ENCODE results near the gene FUBP3.
"Not testable (repeated sequence)": the region's sequence is repeated elsewhere in the genome, so short reads cannot be mapped to it uniquely, and the experiment has no call there.

The FUBP3 gene

DNA sequence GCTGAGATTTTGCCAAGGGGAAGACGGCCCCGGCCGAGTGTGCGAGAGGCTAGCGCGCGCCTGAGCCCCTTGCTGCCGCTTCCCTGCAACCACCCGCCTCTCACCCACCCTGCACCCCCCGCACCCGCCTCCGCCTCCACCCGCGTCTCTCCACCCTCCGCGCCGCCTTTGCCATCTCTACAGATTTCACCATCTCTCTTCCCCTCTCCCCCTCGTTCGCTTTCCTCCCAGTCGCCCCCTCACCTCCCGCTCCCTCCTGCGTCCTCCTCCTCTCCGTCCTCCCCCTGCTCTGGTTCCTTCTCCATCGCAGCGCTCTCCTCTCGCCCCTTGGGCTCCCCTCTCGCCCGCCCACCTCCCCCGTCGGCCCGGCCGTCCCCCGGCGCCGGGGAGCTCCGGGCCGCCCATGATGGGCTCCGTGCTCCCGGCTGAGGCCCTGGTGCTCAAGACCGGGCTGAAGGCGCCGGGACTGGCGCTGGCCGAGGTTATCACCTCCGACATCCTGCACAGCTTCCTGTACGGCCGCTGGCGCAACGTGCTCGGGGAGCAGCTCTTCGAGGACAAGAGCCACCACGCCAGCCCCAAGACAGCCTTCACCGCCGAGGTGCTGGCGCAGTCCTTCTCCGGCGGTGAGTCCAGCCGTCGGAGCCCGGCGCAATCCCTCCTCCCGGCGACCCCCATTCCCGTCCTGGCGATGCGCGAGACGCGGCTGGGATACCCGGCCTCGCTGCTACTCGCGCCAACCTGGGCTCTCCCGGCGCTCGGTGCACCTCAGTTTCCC is 85.1 kb downstream of the FUBP3 start, which contains the start of gene PRDM12:
TSS of gene PRDM12 (plus strand) at position 344 of the 778 bp plus-strand sequence. CDS start at position 404, 60 bp downstream.
- DNase-seq = no peak

- no peak for DNase-seq
These were observed 85.7 kb downstream of the FUBP3 start for GRCh38 chr9:130665029-130665430.

DNA sequence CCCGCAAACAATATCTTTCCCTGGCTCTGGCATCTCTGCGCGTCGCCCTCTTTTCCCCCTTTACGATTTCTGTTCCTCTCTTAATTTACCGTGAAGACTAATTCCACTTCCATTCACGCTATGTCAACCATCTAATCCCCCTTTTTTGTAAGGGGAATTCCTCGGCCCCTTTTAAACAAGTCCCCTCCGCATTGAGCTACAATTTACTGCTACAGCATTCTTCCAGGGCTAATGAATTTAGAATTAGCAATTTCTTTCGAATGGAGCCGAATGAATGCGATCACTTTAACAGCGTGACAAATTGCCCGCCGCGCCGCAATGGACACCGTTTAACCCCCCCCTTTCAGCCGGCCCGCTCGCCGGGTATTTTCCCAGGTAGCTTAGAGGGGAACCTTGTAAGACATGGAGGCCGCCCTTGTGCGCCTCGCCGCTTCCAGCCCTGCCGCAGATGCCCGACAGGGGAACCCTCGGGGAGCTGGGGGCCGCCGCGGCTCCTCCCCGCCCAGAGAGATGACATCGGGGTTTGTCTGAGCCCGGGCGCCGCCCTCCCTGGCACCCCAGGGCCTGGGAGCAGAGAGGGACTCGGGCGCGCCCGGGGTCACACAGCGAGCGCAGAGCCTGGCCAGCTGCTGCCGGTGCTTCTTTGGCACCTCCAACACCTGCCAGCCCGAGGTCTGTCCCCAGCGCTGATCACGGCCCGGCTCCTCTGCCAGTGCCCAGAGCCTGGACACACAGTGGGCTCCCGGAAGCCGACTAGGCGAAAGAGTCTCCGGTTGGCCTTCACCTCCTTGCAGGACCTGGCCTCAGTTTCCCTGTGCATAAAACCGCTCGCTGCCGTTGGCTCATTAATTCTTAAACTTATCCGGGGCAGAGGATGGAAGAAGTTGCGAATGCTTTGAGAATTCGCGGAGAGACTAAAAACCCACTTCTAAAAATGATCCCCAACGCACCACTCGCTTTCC is 86.3 kb downstream of the FUBP3 start:
- DNase-seq = no peak

- DNase-seq = no peak
These were observed 87.2 kb downstream of the FUBP3 start for GRCh38 chr9:130666393-130667119.

- no peak for DNase-seq
These were observed 87.7 kb downstream of the FUBP3 start for GRCh38 chr9:130667120-130667435.

GRCh38 chr9:130668196-130668595 is 88.8 kb downstream of the FUBP3 start:
- DNase-seq = no peak

GRCh38 chr9:130668659-130669058 is 89.3 kb downstream of the FUBP3 start:
- no peak for DNase-seq

DNA sequence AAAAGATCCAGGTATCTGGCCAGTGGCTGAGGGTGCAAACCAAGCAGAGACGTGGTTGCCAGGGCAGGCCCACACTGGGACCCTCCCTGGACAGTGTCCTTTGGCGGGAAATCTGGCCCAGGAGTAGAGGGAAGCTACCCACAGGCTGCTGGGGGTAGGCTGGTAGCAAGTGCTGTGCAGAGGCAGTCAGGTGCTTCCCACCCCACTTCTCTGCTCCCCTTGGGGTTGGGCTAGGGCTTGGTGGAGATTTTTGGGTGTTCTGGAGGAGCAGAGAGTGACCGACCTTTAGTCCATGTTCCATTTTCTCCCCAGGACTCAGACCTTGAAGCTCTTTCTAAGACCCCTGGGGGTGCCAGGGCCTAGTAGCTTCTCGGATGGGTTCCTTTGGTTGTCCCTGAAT is 90.6 kb downstream of the FUBP3 start:
- DNase-seq = no peak

DNA sequence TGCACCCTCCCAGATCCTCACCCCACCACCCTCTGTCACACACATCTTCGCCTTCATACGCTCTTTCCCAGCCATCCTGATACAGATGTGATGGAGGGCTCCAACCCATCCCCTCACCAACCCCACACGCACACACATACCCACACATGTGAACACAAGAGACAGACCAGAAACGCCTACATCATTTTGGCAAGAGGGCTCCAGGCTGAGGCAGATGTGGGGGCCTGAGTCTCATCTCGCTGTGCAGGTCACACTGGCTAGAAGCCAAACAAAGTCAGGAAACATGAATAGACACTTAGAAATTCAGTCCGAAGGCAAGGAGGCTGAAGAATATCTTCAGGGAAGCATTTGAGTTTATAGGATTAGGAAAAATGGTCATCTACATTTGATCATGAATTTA is 91.3 kb downstream of the FUBP3 start:
- no peak for DNase-seq

DNA sequence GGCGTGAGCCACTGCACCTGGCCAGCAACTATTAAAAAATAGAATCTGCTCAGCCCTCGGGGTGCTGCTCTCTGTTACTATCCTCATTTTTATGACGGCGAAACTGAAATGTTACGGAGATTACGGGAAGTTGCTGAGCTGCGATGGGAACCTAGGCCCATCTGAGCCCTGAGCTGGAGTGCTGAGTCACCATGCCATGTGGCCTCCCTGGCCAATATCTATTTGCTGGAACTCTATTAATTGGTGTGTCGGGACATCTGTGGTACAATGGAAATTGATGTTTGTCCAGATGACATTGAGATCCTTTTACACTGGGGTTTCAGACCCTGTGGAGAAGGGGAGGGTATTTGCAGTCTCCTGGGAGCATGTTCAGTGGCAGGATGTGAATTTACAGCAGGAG is 93.1 kb downstream of the FUBP3 start:
- no peak for DNase-seq

DNA sequence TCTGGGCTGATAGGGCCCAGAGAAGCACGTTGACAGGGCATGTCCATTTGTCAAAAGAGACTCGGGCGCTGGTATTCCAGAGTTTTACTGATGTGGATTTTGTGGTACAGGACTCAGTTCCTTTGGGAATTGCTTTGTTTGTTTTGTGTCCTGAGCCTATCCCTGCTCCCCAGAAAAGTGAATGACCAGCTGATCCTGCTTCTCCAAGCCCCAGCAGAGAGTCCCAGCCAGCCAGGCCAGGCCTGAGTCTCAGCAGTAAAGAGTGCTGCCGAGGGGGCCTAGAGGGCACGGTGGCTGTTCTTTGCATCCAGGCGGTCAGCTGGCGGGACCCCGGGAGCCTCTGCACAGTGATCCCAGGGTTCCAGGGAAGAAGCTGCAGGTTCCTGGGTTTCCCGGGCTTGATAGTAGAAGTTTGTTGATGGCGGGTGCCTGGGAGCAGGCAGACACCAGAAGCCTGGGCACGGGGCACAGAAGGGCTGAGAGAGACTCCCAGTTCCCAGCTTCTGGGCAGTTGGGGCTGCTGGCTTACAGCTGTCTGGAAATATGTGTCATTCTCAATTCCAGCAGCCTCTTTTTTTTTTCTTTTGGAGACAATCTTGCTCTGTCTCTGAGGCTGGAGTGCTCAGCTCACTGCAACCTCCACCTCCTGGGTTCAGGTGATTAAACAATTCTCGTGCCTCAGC is 93.7 kb downstream of the FUBP3 start:
- DNase-seq = no peak

- no peak for DNase-seq
These were observed 96.0 kb downstream of the FUBP3 start for GRCh38 chr9:130675396-130675795.

GRCh38 chr9:130677252-130677651 is 97.9 kb downstream of the FUBP3 start:
- no peak for DNase-seq

- DNase-seq = peak; percentile 71
These were observed 101.7 kb downstream of the FUBP3 start for GRCh38 chr9:130680836-130681768.

DNA sequence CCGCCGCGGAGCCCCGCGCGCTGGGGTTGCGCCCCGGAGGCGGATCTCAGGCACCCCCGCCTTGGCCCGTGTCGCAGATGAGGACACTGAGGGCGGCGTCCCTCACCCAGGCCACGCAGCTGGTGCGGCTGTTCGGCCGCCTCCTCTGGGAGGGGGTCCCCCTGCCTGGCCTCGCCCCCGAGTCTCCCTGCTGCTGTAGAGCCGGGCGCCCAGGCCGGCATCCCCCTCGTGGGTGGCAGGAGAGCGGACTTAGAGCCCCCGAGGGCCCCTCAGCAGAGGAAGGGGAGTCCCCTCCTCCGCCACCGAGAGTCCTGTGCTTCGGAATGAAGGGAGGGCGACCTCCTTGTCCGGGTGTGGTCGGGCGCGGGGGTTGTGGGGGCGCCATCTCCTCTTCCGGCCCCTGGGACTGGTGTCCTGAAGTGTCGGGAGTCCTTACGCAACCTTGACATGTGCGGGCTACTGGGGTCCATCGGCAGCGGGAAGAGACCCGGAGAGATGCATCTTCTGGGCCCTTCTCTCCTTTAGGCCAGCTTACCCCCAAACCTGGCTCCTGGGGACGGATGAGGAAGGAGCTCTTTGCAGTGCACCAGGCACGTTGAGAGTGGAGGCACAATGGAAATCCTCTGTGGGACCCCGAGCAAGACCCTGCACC is 102.5 kb downstream of the FUBP3 start:
- no peak for DNase-seq

- DNase-seq = peak; percentile 79
These were observed 103.2 kb downstream of the FUBP3 start for GRCh38 chr9:130682421-130683121.

DNA sequence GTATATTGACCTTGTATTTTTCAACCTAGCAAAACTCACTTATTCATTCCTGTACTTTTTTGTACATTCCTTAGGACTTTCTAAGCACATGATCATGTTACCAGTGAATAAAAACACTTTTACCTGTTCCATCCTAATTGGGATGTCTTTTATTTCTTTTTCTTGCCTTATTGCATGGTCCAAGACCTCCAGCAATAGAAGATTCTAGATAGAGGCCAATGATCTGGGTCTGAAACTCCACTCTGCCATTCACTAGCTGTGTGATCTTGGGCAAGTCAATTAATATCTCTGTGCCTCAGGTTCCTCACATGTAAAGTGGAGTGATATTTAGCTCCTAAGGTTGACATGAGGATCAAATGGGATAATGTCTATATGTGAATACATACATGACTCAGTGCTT is 105.7 kb downstream of the FUBP3 start:
- DNase-seq = no peak

GRCh38 chr9:130685945-130686344 is 106.6 kb downstream of the FUBP3 start:
- not testable (repeated sequence) for DNase-seq

GRCh38 chr9:130687615-130688014 is 108.2 kb downstream of the FUBP3 start:
- DNase-seq = no peak

All from NCI-H345 (cell line).